ENCODE data around the gene ELF1.
A peak's percentile ranks its signal among the peaks of the same experiment; 100 is the strongest.
"Not testable (repeated sequence)": the region's sequence is repeated elsewhere in the genome, so short reads cannot be mapped to it uniquely, and the experiment has no call there.

The ELF1 gene

GRCh38 chr13:40982772-40983171 lies 36.3 kb downstream of the ELF1 start:
- no peak for DNase-seq (ENCODE audit: low spot score)

GRCh38 chr13:40981949-40982348 lies 37.2 kb downstream of the ELF1 start:
- no peak for DNase-seq (ENCODE audit: low spot score)

- DNase-seq (ENCODE audit: low spot score) = no peak
Measured at GRCh38 chr13:40981361-40981760, 37.8 kb downstream of the ELF1 start.

- no peak for DNase-seq (ENCODE audit: low spot score)
Measured at GRCh38 chr13:40980461-40980860, 38.7 kb downstream of the ELF1 start.

GRCh38 chr13:40979232-40979631 lies 39.9 kb downstream of the ELF1 start:
- no peak for DNase-seq (ENCODE audit: low spot score)

GRCh38 chr13:40978109-40978508 lies 41.0 kb downstream of the ELF1 start:
- not testable (repeated sequence) for DNase-seq (ENCODE audit: low spot score)

- no peak for DNase-seq (ENCODE audit: low spot score)
Measured at GRCh38 chr13:40975441-40975840, 43.7 kb downstream of the ELF1 start.

GRCh38 chr13:40974460-40975407 lies 44.4 kb downstream of the ELF1 start:
- peak; percentile 39 for DNase-seq (ENCODE audit: low spot score)

GRCh38 chr13:40973409-40973808 lies 45.7 kb downstream of the ELF1 start:
- DNase-seq (ENCODE audit: low spot score) = no peak

GRCh38 chr13:40971321-40971720 lies 47.8 kb downstream of the ELF1 start:
- DNase-seq (ENCODE audit: low spot score) = no peak

- no peak for DNase-seq (ENCODE audit: low spot score)
Measured at GRCh38 chr13:40970803-40971202, 48.3 kb downstream of the ELF1 start.

- DNase-seq (ENCODE audit: low spot score) = no peak
Measured at GRCh38 chr13:40969169-40969901, 49.8 kb downstream of the ELF1 start.

GRCh38 chr13:40968416-40969000 lies 50.6 kb downstream of the ELF1 start:
- DNase-seq (ENCODE audit: low spot score) = no peak

- DNase-seq (ENCODE audit: low spot score) = no peak
Measured at GRCh38 chr13:40966298-40966697, 52.8 kb downstream of the ELF1 start.

- DNase-seq (ENCODE audit: low spot score) = peak; percentile 31
Measured at GRCh38 chr13:40963927-40964326, 55.2 kb downstream of the ELF1 start.

GRCh38 chr13:40961826-40962225 lies 57.3 kb downstream of the ELF1 start:
- DNase-seq (ENCODE audit: low spot score) = no peak

- DNase-seq (ENCODE audit: low spot score) = no peak
Measured at GRCh38 chr13:40961214-40961613, 57.9 kb downstream of the ELF1 start.

- DNase-seq (ENCODE audit: low spot score) = no peak
Measured at GRCh38 chr13:40960716-40961115, 58.4 kb downstream of the ELF1 start.

- DNase-seq (ENCODE audit: low spot score) = no peak
Measured at GRCh38 chr13:40958655-40959054, 60.5 kb downstream of the ELF1 start.

- no peak for DNase-seq (ENCODE audit: low spot score)
Measured at GRCh38 chr13:40946485-40946884, 72.6 kb downstream of the ELF1 start.

GRCh38 chr13:40943073-40943472 lies 76.0 kb downstream of the ELF1 start:
- DNase-seq (ENCODE audit: low spot score) = no peak

- no peak for DNase-seq (ENCODE audit: low spot score)
Measured at GRCh38 chr13:40941581-40941980, 77.5 kb downstream of the ELF1 start.

GRCh38 chr13:40940841-40941240 lies 78.3 kb downstream of the ELF1 start:
- DNase-seq (ENCODE audit: low spot score) = peak; percentile 14
